ENCODE results near the gene BATF2.

DNA sequence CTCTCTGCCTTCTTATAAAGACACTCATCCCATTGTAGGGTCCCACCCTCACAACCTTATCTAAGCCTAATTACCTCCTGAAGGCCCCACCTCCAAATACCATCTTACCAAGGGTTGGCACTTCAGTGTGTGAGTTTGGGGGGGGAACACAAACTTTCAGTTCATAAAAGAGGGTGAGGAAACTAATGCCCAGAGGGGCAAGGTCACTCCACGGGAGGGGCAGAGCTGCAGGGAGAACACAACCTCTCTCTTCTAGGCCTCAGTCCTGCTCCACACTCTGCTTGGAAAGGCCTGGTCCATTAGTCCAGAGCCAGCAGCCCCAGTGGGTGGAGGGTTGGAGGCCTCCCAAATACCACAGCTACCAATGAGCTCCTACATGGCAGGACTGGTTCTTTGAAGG lies 2.7 kb upstream of the BATF2 start:
- TF ChIP-seq, protein P1, sequence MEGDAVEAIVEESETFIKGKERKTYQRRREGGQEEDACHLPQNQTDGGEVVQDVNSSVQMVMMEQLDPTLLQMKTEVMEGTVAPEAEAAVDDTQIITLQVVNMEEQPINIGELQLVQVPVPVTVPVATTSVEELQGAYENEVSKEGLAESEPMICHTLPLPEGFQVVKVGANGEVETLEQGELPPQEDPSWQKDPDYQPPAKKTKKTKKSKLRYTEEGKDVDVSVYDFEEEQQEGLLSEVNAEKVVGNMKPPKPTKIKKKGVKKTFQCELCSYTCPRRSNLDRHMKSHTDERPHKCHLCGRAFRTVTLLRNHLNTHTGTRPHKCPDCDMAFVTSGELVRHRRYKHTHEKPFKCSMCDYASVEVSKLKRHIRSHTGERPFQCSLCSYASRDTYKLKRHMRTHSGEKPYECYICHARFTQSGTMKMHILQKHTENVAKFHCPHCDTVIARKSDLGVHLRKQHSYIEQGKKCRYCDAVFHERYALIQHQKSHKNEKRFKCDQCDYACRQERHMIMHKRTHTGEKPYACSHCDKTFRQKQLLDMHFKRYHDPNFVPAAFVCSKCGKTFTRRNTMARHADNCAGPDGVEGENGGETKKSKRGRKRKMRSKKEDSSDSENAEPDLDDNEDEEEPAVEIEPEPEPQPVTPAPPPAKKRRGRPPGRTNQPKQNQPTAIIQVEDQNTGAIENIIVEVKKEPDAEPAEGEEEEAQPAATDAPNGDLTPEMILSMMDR (IDR thresholded peaks at IDR 0.05; ENCODE audit: low read length): no peak
- TF ChIP-seq EZH2 (optimal IDR thresholded peaks at IDR 0.05; ENCODE audit: low read depth, low read length): no peak

All from MM.1S (cell line).